ENCODE results near the gene CDC73. TPM values are rescaled to one million over a fixed set of nuclear protein-coding genes. Genes with fewer than 3 reads are reported as not detected.
"Not testable (repeated sequence)": the region's sequence is repeated elsewhere in the genome, so short reads cannot be mapped to it uniquely, and the experiment has no call there.

Gene CDC73
- total RNA-seq, 1 experiment from 2014 or later: 78.2 TPM

GRCh38 chr1:193114485-193115095, 7.2 kb upstream of the CDC73 start:
- no TSS peak for BruUV-seq (replicated peaks)
- ATAC-seq: no peak
- no peak for DNase-seq (ENCODE audit: low read depth, low spot score)
- in situ Hi-C loops (cut with HindIII; ENCODE audit: low pct_unique_long_range_greater_than_20kb, low sequenced_read_pairs) (no loop called here), intact Hi-C loops (cut with micrococcal nuclease; ENCODE audit: unreplicated experiment) (no loop called here)
- ChIA-PET POLR2A (no interaction called here), CTCF (no interaction called here)
- Histone ChIP-seq H3K9me3 (ENCODE audit: control insufficient read depth, insufficient read depth, low read depth, low read length) (no peaks in the 10 kb centered on the region), H3K27me3 (ENCODE audit: control insufficient read depth, insufficient read depth, low read length) (no peaks in the 10 kb centered on the region), H3K4me1 (ENCODE audit: control insufficient read depth, insufficient read depth, low read length) (peaks cover 38% of the 10 kb centered on the region), H3K27ac (ENCODE audit: low read length) (peak overlapping the region; percentile 87), H3K36me3 (ENCODE audit: control insufficient read depth, insufficient read depth, low read length) (no peaks in the 10 kb centered on the region), H3K4me3 (ENCODE audit: low read depth in 2 of 2, low read length in 2 of 2) (peak overlapping the region; percentile 30 to 54; a peak in 3 of 4 replicates)
- no peak for TF ChIP-seq REST (IDR thresholded peaks at IDR 0.05; ENCODE audit: insufficient read depth in 1 of 2, low read depth in 2 of 2, low read length in 1 of 2)

- no peaks in the 10 kb centered on the region for H3K27me3 ChIP-seq (ENCODE audit: control insufficient read depth, insufficient read depth, low read length)
- peak overlapping the region; percentile 30 to 48; a peak in 3 of 4 replicates for H3K4me3 ChIP-seq (ENCODE audit: low read depth in 2 of 2, low read length in 2 of 2)
- H3K4me1 ChIP-seq (ENCODE audit: control insufficient read depth, insufficient read depth, low read length): peaks cover 38% of the 10 kb centered on the region
- in situ Hi-C loops (cut with HindIII; ENCODE audit: low pct_unique_long_range_greater_than_20kb, low sequenced_read_pairs) (no loop called here), intact Hi-C loops (cut with micrococcal nuclease; ENCODE audit: unreplicated experiment) (no loop called here)
- peak; percentile 90 for DNase-seq (ENCODE audit: low read depth, low spot score)
- ChIA-PET CTCF (no interaction called here), POLR2A (no interaction called here)
- TF ChIP-seq REST (IDR thresholded peaks at IDR 0.05; ENCODE audit: insufficient read depth in 1 of 2, low read depth in 2 of 2, low read length in 1 of 2) (no peak), POLR2AphosphoS5 (IDR thresholded peaks at IDR 0.05; ENCODE audit: low read depth, low read length) (no peak), SIN3A (IDR thresholded peaks at IDR 0.05; ENCODE audit: borderline replicate concordance, insufficient read depth, low read depth, low read length) (no peak), CTCF (IDR thresholded peaks at IDR 0.05) (no peak), TCF7L2 (IDR thresholded peaks at IDR 0.05; ENCODE audit: low read depth, low read length) (no peak)
- no peaks in the 10 kb centered on the region for H3K9me3 ChIP-seq (ENCODE audit: control insufficient read depth, insufficient read depth, low read depth, low read length)
- peak; percentile 80 for ATAC-seq
- peak overlapping the region; percentile 87 for H3K27ac ChIP-seq (ENCODE audit: low read length)
- H3K36me3 ChIP-seq (ENCODE audit: control insufficient read depth, insufficient read depth, low read length): no peaks in the 10 kb centered on the region
- BruUV-seq (replicated peaks): no TSS peak
Measured at GRCh38 chr1:193115629-193116227, 6.1 kb upstream of the CDC73 start.

GRCh38 chr1:193117167-193117566, 4.7 kb upstream of the CDC73 start:
- H3K4me1 ChIP-seq (ENCODE audit: control insufficient read depth, insufficient read depth, low read length): peaks cover 30% of the 10 kb centered on the region
- DNase-seq (ENCODE audit: low read depth, low spot score); H3K27me3 ChIP-seq (ENCODE audit: control insufficient read depth, insufficient read depth, low read length); intact Hi-C loops (cut with micrococcal nuclease; ENCODE audit: unreplicated experiment); H3K4me3 ChIP-seq (ENCODE audit: low read depth in 2 of 2, low read length in 2 of 2); in situ Hi-C loops (cut with HindIII; ENCODE audit: low pct_unique_long_range_greater_than_20kb, low sequenced_read_pairs); POLR2A ChIA-PET; BruUV-seq (replicated peaks); H3K27ac ChIP-seq (ENCODE audit: low read length); H3K9me3 ChIP-seq (ENCODE audit: control insufficient read depth, insufficient read depth, low read depth, low read length); H3K36me3 ChIP-seq (ENCODE audit: control insufficient read depth, insufficient read depth, low read length); ATAC-seq: not testable (repeated sequence)
- CTCF ChIA-PET: interaction anchor here (0.6 kb wide), 3 partner anchors 13 to 1000 kb away, joined by 3 to 5 read pairs (median 3); no protein-coding TSS in a partner anchor
